Mucosa of gallbladder (tissue), 1 donor: ENCODE measurements around the gene ZNF732. TPM values are rescaled to one million over a fixed set of nuclear protein-coding genes. Genes with fewer than 3 reads are reported as not detected.
"Not testable (repeated sequence)": the region's sequence is repeated elsewhere in the genome, so short reads cannot be mapped to it uniquely, and the experiment has no call there.

Experiments
- DNase-seq: peaks from one replicate; pipeline ENCODE4 v3.0.0-alpha.2; 2020; ENCODE audit warnings: low spot score
- total RNA-seq: library from RNA; stranded (reverse); gene quantifications from one replicate; pipeline ENCODE4 v1.2.1, GENCODE V29; 2021
- donor health status: DM: no; HTN: no; CAD: no.

ZNF732 gene
- total RNA-seq = not detected

- peak; percentile 11 for DNase-seq
These were observed at the start of gene ZNF732 for GRCh38 chr4:304969-305680. Gene ZNF732, minus strand, starts transcription at chr4:305474. Its CDS starts 164 bp downstream, at chr4:305310.

GRCh38 chr4:340011-340410 is 34.7 kb upstream of the ZNF732 start:
- DNase-seq = no peak

- no peak for DNase-seq
These were observed 33.5 kb upstream of the ZNF732 start for GRCh38 chr4:338759-339097.

GRCh38 chr4:337932-338758 is 32.9 kb upstream of the ZNF732 start:
- no peak for DNase-seq

- DNase-seq = peak; percentile 97
These were observed 32.1 kb upstream of the ZNF732 start, which contains the start of gene ZNF141 for GRCh38 chr4:337143-337931. Gene ZNF141, plus strand, starts transcription at chr4:337814. Its CDS starts 170 bp downstream, at chr4:337984.

- DNase-seq = no peak
These were observed 31.5 kb upstream of the ZNF732 start for GRCh38 chr4:336893-337142.

- no peak for DNase-seq
These were observed 31.0 kb upstream of the ZNF732 start for GRCh38 chr4:336099-336892.

GRCh38 chr4:335515-335914 is 30.2 kb upstream of the ZNF732 start:
- DNase-seq = no peak

GRCh38 chr4:328729-329128 is 23.5 kb upstream of the ZNF732 start:
- DNase-seq = no peak

GRCh38 chr4:314296-314903 is 9.1 kb upstream of the ZNF732 start:
- DNase-seq = no peak

GRCh38 chr4:309807-310206 is 4.5 kb upstream of the ZNF732 start:
- DNase-seq = no peak

GRCh38 chr4:306551-306961 is 1.3 kb upstream of the ZNF732 start:
- DNase-seq = no peak

- not testable (repeated sequence) for DNase-seq
These were observed 758 bp downstream of the ZNF732 start for GRCh38 chr4:304516-304915.

GRCh38 chr4:302381-302780 is 2.9 kb downstream of the ZNF732 start:
- DNase-seq = no peak

- DNase-seq = no peak
These were observed 10.5 kb downstream of the ZNF732 start for GRCh38 chr4:294732-295131.

- DNase-seq = no peak
These were observed 16.4 kb downstream of the ZNF732 start for GRCh38 chr4:288891-289290.

- no peak for DNase-seq
These were observed 31.8 kb downstream of the ZNF732 start for GRCh38 chr4:273309-274017.

- no peak for DNase-seq
These were observed 33.7 kb downstream of the ZNF732 start for GRCh38 chr4:271492-272103.

GRCh38 chr4:259240-259639 is 46.0 kb downstream of the ZNF732 start:
- not testable (repeated sequence) for DNase-seq

- no peak for DNase-seq
These were observed 48.8 kb downstream of the ZNF732 start for GRCh38 chr4:256492-256891.
